Neural cell (in vitro differentiated cells): ENCODE data around the gene PTH1R. TPM values are rescaled to one million over a fixed set of nuclear protein-coding genes. Genes with fewer than 3 reads are reported as not detected.

Source experiments
- H2AFZ ChIP-seq: fragments of 200-600, 300-800 bp; sonication (generic), shearing (Covaris generic); 2 replicates; pipeline ENCODE4 v1.6.0; 2014; ENCODE audit warnings: low read depth, mild to moderate bottlenecking, antibody characterized with exemption, low read length, moderate library complexity
- H3F3A ChIP-seq: fragments of 200-600 bp; shearing (Covaris generic); 2 replicates; pipeline ENCODE4 v1.6.1; 2016; ENCODE audit warnings: mild to moderate bottlenecking, moderate library complexity, mixed read lengths, antibody characterized with exemption, low read length; ENCODE audit not compliant: insufficient read depth, poor library complexity, severe bottlenecking
- H3K27ac ChIP-seq: fragments of 200-600, 300-800 bp; sonication (generic), shearing (Covaris generic); 2 replicates; pipeline ENCODE4 v1.5.1; 2014; ENCODE audit warnings: mild to moderate bottlenecking, low read length, moderate library complexity
- H3K27me3 ChIP-seq: fragments of 300-800, 200-600 bp; sonication (generic), shearing (Covaris generic); 2 replicates; pipeline ENCODE4 v1.6.0; 2014; ENCODE audit warnings: mild to moderate bottlenecking, low read depth, low read length, moderate library complexity; ENCODE audit not compliant: insufficient read depth
- H3K36me3 ChIP-seq: fragments of 300-800, 200-600 bp; sonication (generic), shearing (Covaris generic); 2 replicates; pipeline ENCODE4 v1.5.1; 2014; ENCODE audit warnings: mild to moderate bottlenecking, antibody characterized with exemption, low read length, moderate library complexity; ENCODE audit not compliant: insufficient read depth
- H3K4me2 ChIP-seq: fragments of 300-800, 200-600 bp; sonication (generic), shearing (Covaris generic); 2 replicates; pipeline ENCODE4 v1.6.0; 2014; ENCODE audit warnings: mild to moderate bottlenecking, low read length
- H3K4me3 ChIP-seq: fragments of 300-800, 200-600 bp; sonication (generic), shearing (Covaris generic); 2 replicates; pipeline ENCODE4 v1.5.1; 2014; ENCODE audit warnings: mild to moderate bottlenecking, low read length, moderate library complexity
- H3K79me2 ChIP-seq: fragments of 200-600 bp; shearing (Covaris generic); replicated peaks from 2 replicates; pipeline ENCODE4 v1.6.0; 2014; ENCODE audit warnings: mild to moderate bottlenecking, low read length, moderate library complexity; ENCODE audit not compliant: insufficient read depth
- H3K9ac ChIP-seq: fragments of 300-800, 200-600 bp; sonication (generic), shearing (Covaris generic); 2 replicates; pipeline ENCODE4 v1.6.1; 2016; ENCODE audit warnings: mild to moderate bottlenecking, low read length, mixed read lengths
- H3K9me2 ChIP-seq: fragments of 200-600 bp; shearing (Covaris generic); 2 replicates; pipeline ENCODE4 v1.6.1; 2016; ENCODE audit warnings: mild to moderate bottlenecking, low read length, mixed read lengths; ENCODE audit not compliant: insufficient read depth
- H3K9me3 ChIP-seq: fragments of 200-600, 300-800 bp; sonication (generic), shearing (Covaris generic); 2 replicates; pipeline ENCODE4 v1.6.1; 2016; ENCODE audit warnings: mild to moderate bottlenecking, mixed run types, low read length, moderate library complexity, mixed read lengths
- H4K20me1 ChIP-seq: fragments of 200-600 bp; shearing (Covaris generic); 2 replicates; pipeline ENCODE4 v1.6.1; 2016; ENCODE audit warnings: mild to moderate bottlenecking, mixed run types; ENCODE audit not compliant: insufficient read depth
- EP300 ChIP-seq: fragments of 450-650 bp; conservative IDR thresholded peaks from 2 replicates; pipeline ENCODE4 v1.6.1; 2014; ENCODE audit warnings: antibody characterized with exemption, mild to moderate bottlenecking, moderate library complexity; ENCODE audit not compliant: poor library complexity, severe bottlenecking
- EZH2 ChIP-seq: fragments of 200-600, 300-800 bp; shearing (Covaris generic), sonication (generic); IDR thresholded peaks from 2 replicates; pipeline ENCODE4 v1.6.1; 2014; ENCODE audit warnings: antibody characterized with exemption, low read length, borderline replicate concordance, mild to moderate bottlenecking; ENCODE audit not compliant: insufficient read depth, poor library complexity, severe bottlenecking
- POLR2AphosphoS5 ChIP-seq: IDR thresholded peaks from 2 replicates; pipeline ENCODE4 v1.6.1; 2012
- RAD21 ChIP-seq: fragments of 450-650 bp; conservative IDR thresholded peaks from 2 replicates; pipeline ENCODE4 v1.6.1; 2014; ENCODE audit warnings: antibody characterized with exemption, mild to moderate bottlenecking, moderate library complexity
- REST ChIP-seq: IDR thresholded peaks from 2 replicates; pipeline ENCODE4 v1.6.1; 2012; ENCODE audit warnings: borderline replicate concordance
- TAF1 ChIP-seq: IDR thresholded peaks from 2 replicates; pipeline ENCODE4 v1.6.1; 2012; ENCODE audit warnings: low read depth
- polyA plus RNA-seq: library from polyadenylated mRNA; depleted of rRNA; stranded (reverse); fragments of >200 nt; gene quantifications from 2 replicates; pipeline ENCODE4 v1.2.3, GENCODE V29; 2014

Gene PTH1R
- polyA plus RNA-seq, 1 donor from 2014 or later, result not detected

- H3K27ac ChIP-seq, result no peak overlapping the region
- H3K9me2 ChIP-seq, result no peaks in the 10 kb centered on the region
- TF ChIP-seq RAD21, result no peak
- H3K4me2 ChIP-seq, result no peak overlapping the region
- peaks cover 45% of the 10 kb centered on the region for H3K27me3 ChIP-seq
- H3K36me3 ChIP-seq, result no peaks in the 10 kb centered on the region
- peak overlapping the region; percentile 70 for H3K4me3 ChIP-seq
- no peak overlapping the region for H2AFZ ChIP-seq
- peak overlapping the region; percentile 23 for H3K9ac ChIP-seq
- H3K79me2 ChIP-seq, result no peaks in the 10 kb centered on the region
- no peaks in the 10 kb centered on the region for H3F3A ChIP-seq
- H4K20me1 ChIP-seq, result no peaks in the 10 kb centered on the region
- no peaks in the 10 kb centered on the region for H3K9me3 ChIP-seq
Observed at GRCh38 chr3:46881596-46882376, 4.3 kb downstream of the PTH1R start.

- Histone ChIP-seq H3K27me3 (peaks cover 45% of the 10 kb centered on the region), H3K27ac (no peak overlapping the region)
- TF ChIP-seq POLR2AphosphoS5, result no peak
- no peak for TF ChIP-seq EP300
- TF ChIP-seq EZH2, result no peak
- no peak for TF ChIP-seq REST
Observed at GRCh38 chr3:46882377-46883053, 5.0 kb downstream of the PTH1R start.

DNA sequence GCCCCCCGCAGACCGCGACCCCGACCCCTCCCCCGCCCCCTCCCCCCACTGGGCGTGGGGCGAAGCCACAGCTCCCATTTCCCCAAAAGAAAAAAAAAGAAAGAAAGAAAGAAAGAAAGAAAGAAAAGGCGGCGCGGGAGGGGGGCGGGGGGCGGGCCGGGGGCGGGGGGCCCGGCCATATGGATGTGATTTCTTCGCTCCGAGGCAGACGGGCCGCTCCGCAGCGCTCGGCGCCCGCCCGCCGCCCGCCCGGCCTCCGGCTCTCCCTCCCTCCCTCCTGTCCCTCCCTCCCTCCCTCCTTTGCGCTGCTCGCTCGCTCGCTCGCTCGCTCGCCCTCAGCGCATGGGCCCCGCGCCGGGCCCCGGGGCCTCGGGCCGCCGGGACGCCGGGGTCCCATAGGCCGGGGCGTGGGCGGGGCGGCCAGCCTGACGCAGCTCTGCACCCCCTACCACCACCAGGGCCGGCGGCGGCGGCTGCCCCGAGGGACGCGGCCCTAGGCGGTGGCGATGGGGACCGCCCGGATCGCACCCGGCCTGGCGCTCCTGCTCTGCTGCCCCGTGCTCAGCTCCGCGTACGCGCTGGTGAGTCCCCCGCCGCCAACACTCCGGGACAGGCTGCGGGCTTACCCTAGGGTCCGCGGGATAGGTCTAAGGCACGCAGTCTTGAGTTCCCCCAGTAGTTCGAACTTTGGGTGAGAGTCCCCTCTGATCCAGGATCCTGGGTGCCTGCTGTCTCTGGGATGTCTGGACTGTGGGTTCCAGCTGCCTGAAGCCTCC is 5.7 kb downstream of the PTH1R start:
- Histone ChIP-seq H3K36me3 (no peaks in the 10 kb centered on the region), H3K9me3 (no peaks in the 10 kb centered on the region), H3K4me2 (no peak overlapping the region), H3K79me2 (no peaks in the 10 kb centered on the region), H2AFZ (no peak overlapping the region), H3K9me2 (no peaks in the 10 kb centered on the region), H3K9ac (no peak overlapping the region), H3F3A (no peaks in the 10 kb centered on the region), H3K4me3 (peak overlapping the region; percentile 70), H3K27me3 (peaks cover 45% of the 10 kb centered on the region), H3K27ac (no peak overlapping the region), H4K20me1 (no peaks in the 10 kb centered on the region)
- TF ChIP-seq EZH2 (peak; percentile 58), TAF1 (no peak)

More at GRCh38 chr3:46882377-46883053, 5.0 kb downstream of the PTH1R start:
- Histone ChIP-seq H3K9me2 (no peaks in the 10 kb centered on the region), H3K9me3 (no peaks in the 10 kb centered on the region), H3K79me2 (no peaks in the 10 kb centered on the region), H3K9ac (peak overlapping the region; percentile 16), H3F3A (no peaks in the 10 kb centered on the region), H3K4me3 (peak overlapping the region; percentile 70), H4K20me1 (no peaks in the 10 kb centered on the region), H2AFZ (no peak overlapping the region), H3K36me3 (no peaks in the 10 kb centered on the region), H3K4me2 (peak overlapping the region; percentile 55)
